Astrocyte (in vitro differentiated cells and primary cell): ENCODE data around the gene FFAR2.

Source experiments
- EZH2 ChIP-seq: IDR thresholded peaks from 2 replicates; pipeline ENCODE4 v1.6.1; 2012; ENCODE audit warnings: mild to moderate bottlenecking, low read length, inconsistent platforms; ENCODE audit not compliant: insufficient read depth
- TF ChIP-seq, protein P1 (sequence below): IDR thresholded peaks from 2 replicates; pipeline ENCODE4 v1.5.1; 2011; ENCODE audit warnings: low read depth, mild to moderate bottlenecking, inconsistent platforms, low read length, moderate library complexity; ENCODE audit not compliant: insufficient read depth

DNA sequence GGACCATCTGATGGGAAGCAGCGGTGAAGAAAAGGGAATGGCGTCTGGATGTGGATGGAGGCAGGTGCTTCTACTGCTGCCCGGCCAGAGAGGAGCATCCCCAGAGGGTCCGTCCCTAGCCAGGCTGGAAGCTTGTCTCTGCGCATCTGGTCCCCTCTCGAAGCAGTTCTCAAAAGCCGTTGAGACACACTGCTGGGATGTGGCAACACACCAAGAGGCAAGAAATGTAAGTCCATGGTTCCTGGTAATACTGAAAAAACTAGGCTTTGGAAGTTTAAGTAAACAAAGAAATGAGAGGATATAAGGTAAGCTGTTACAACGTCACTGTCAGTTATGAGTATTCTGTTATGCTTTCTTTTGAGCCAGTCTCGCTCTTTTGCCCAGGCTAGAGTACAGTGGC, 15.1 kb upstream of the FFAR2 start:
- TF ChIP-seq, protein P1, sequence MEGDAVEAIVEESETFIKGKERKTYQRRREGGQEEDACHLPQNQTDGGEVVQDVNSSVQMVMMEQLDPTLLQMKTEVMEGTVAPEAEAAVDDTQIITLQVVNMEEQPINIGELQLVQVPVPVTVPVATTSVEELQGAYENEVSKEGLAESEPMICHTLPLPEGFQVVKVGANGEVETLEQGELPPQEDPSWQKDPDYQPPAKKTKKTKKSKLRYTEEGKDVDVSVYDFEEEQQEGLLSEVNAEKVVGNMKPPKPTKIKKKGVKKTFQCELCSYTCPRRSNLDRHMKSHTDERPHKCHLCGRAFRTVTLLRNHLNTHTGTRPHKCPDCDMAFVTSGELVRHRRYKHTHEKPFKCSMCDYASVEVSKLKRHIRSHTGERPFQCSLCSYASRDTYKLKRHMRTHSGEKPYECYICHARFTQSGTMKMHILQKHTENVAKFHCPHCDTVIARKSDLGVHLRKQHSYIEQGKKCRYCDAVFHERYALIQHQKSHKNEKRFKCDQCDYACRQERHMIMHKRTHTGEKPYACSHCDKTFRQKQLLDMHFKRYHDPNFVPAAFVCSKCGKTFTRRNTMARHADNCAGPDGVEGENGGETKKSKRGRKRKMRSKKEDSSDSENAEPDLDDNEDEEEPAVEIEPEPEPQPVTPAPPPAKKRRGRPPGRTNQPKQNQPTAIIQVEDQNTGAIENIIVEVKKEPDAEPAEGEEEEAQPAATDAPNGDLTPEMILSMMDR = no peak
- no peak for TF ChIP-seq EZH2
